ENCODE measurements around the gene YKT6.

DNA sequence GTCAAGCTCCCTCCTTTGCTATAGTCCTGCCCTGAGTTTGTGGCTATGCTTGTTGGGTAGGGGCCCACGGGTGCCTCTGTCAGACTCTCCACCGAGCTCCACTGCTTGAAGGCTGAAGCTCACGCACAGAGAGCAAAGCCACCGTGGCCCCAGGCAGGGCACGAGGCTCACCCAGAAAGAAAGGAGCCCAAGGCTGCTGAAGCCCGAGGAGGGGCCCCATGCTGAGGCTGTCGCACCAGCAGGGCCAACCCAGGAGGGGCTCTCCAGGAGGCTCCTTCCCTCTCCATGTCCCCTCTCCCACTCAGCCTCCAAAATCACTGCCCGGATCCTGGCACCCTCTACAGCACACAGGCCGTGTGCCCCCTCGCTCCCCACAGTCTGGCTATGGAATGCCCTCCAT lies 50.5 kb downstream of the YKT6 start:
- TF ChIP-seq POLR2AphosphoS5 (IDR thresholded peaks at IDR 0.05; ENCODE audit: insufficient read depth, low read depth, low read length): no peak
- TF ChIP-seq, protein P1, sequence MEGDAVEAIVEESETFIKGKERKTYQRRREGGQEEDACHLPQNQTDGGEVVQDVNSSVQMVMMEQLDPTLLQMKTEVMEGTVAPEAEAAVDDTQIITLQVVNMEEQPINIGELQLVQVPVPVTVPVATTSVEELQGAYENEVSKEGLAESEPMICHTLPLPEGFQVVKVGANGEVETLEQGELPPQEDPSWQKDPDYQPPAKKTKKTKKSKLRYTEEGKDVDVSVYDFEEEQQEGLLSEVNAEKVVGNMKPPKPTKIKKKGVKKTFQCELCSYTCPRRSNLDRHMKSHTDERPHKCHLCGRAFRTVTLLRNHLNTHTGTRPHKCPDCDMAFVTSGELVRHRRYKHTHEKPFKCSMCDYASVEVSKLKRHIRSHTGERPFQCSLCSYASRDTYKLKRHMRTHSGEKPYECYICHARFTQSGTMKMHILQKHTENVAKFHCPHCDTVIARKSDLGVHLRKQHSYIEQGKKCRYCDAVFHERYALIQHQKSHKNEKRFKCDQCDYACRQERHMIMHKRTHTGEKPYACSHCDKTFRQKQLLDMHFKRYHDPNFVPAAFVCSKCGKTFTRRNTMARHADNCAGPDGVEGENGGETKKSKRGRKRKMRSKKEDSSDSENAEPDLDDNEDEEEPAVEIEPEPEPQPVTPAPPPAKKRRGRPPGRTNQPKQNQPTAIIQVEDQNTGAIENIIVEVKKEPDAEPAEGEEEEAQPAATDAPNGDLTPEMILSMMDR (IDR thresholded peaks at IDR 0.05; ENCODE audit: extremely low read depth in 1 of 2, insufficient read depth in 1 of 2, low read depth in 1 of 2, low read length in 2 of 2): no peak
- no peak for TF ChIP-seq EZH2 (IDR thresholded peaks at IDR 0.05; ENCODE audit: borderline replicate concordance, low read depth, low read length, severe bottlenecking)
- no peak for TF ChIP-seq POLR2A (IDR thresholded peaks at IDR 0.05; ENCODE audit: low read depth, low read length)

All from endothelial cell of umbilical vein (primary cell).